T-cell (primary cell): ENCODE results near the gene SCRG1. TPM values are rescaled to one million over a fixed set of nuclear protein-coding genes. Genes with fewer than 3 reads are reported as not detected.

Experiments
- ATAC-seq, 4 experiments: fragments of 200-7000 bp in 3 of 4; fragments of 150-1000 bp in 1 of 4; cut with Tn5 transposase; replicated peaks in 1 of 4; 1 replicate in 3 of 4; 2 replicates in 1 of 4; pipeline ENCODE4 v1.10.0; 2021; ENCODE audit warnings: moderate library complexity in 3 of 4, mild to moderate bottlenecking in 2 of 4, moderate number of reproducible peaks in 1 of 4
- CTCF ChIA-PET, 2 donors: fragments of 300-600 bp; sonication (Branson Sonifier 250); formaldehyde crosslinking; loops; one replicate each; lab custom pipeline; 2022; ENCODE audit warnings: antibody characterized with exemption in 2 of 2; lab: Charles Lee
- POLR2A ChIA-PET, 2 donors: fragments of 300-600 bp; sonication (Branson Sonifier 250); formaldehyde crosslinking; loops; one replicate each; lab custom pipeline; 2022; ENCODE audit warnings: antibody characterized with exemption in 2 of 2; lab: Charles Lee
- DNase-seq, 35 experiments: peaks; one replicate each; pipeline versions ENCODE4 v3.0.0 to v3.0.0-alpha.2; 2013 to 2023
- H3K27ac ChIP-seq: one replicate; pipeline ENCODE4 v1.5.1; 2013; ENCODE audit warnings: low read length
- H3K27me3 ChIP-seq, 2 experiments: replicated peaks in 1 of 2; 1 replicate in 1 of 2; 2 replicates in 1 of 2; pipeline versions ENCODE4 v1.6.1 to v1.7.0; 2013; ENCODE audit warnings: low read length in 1 of 2, mixed read lengths in 1 of 2; ENCODE audit not compliant: control insufficient read depth in 2 of 2, insufficient read depth in 2 of 2; ENCODE audit errors: extremely low read depth in 1 of 2
- H3K36me3 ChIP-seq, 2 donors: 1 replicate in 1 of 2; 2 replicates in 1 of 2; pipeline versions ENCODE4 v1.6.1 to v1.7.0; 2013; ENCODE audit warnings: low read length in 1 of 2; ENCODE audit not compliant: control insufficient read depth in 2 of 2, insufficient read depth in 1 of 2; ENCODE audit errors: extremely low read depth in 1 of 2
- H3K4me1 ChIP-seq, 2 experiments: 1 replicate in 1 of 2; 2 replicates in 1 of 2; pipeline versions ENCODE4 v1.6.1 to v1.7.0; 2013; ENCODE audit warnings: low read length in 2 of 2, mixed read lengths in 1 of 2; ENCODE audit not compliant: insufficient read depth in 2 of 2, control insufficient read depth in 1 of 2; ENCODE audit errors: extremely low read depth in 1 of 2
- H3K4me3 ChIP-seq, 2 donors: 1 replicate in 1 of 2; 2 replicates in 1 of 2; pipeline versions ENCODE4 v1.5.1 to v1.7.0; 2013; ENCODE audit warnings: mild to moderate bottlenecking in 2 of 2, low read length in 1 of 2, moderate library complexity in 1 of 2; ENCODE audit not compliant: control insufficient read depth in 1 of 2; ENCODE audit errors: extremely low read depth in 1 of 2
- H3K9me3 ChIP-seq: 2 replicates; pipeline ENCODE4 v1.7.0; 2013
- H3K27ac Mint-ChIP-seq, 2 donors: one replicate each; pipeline ENCODE4 v1.8.0; 2020 to 2021; ENCODE audit warnings: mild to moderate bottlenecking in 2 of 2, mixed read lengths in 2 of 2
- H3K27me3 Mint-ChIP-seq, 2 donors: one replicate each; pipeline ENCODE4 v1.8.0; 2021 to 2022; ENCODE audit warnings: mixed read lengths in 2 of 2
- H3K36me3 Mint-ChIP-seq: one replicate; pipeline ENCODE4 v1.8.0; 2021; ENCODE audit warnings: mixed read lengths
- H3K4me1 Mint-ChIP-seq, 3 donors: one replicate each; pipeline ENCODE4 v1.8.0; 2020 to 2022; ENCODE audit warnings: mixed read lengths in 3 of 3, mild to moderate bottlenecking in 1 of 3
- H3K4me3 Mint-ChIP-seq, 3 donors: one replicate each; pipeline ENCODE4 v1.8.0; 2020 to 2022; ENCODE audit warnings: mild to moderate bottlenecking in 3 of 3, mixed read lengths in 3 of 3, moderate library complexity in 3 of 3
- H3K9me3 Mint-ChIP-seq, 3 donors: one replicate each; pipeline ENCODE4 v1.8.0; 2020 to 2022; ENCODE audit warnings: mixed read lengths in 3 of 3
- WGBS: methylation state at CpG from one replicate; pipeline ENCODE4 v1.1.5; 2013; ENCODE audit warnings: missing lambda C conversion rate; ENCODE audit not compliant: insufficient coverage; 5-methylcytosine and 5-hydroxymethylcytosine counted together
- total RNA-seq, 35 experiments: library from RNA in 6 of 35; stranded (reverse) in 6 of 35; fragments of 120-200 nt in 1 of 35; gene quantifications; one replicate each; pipeline versions ENCODE4 v1.2.1 to v1.2.4 and lab custom pipeline; 2013 to 2026

Gene SCRG1
- total RNA-seq, 5 donors from 2014 or later (not counting 1 experiment from before 2014, with no cell fraction given), result not detected

DNA sequence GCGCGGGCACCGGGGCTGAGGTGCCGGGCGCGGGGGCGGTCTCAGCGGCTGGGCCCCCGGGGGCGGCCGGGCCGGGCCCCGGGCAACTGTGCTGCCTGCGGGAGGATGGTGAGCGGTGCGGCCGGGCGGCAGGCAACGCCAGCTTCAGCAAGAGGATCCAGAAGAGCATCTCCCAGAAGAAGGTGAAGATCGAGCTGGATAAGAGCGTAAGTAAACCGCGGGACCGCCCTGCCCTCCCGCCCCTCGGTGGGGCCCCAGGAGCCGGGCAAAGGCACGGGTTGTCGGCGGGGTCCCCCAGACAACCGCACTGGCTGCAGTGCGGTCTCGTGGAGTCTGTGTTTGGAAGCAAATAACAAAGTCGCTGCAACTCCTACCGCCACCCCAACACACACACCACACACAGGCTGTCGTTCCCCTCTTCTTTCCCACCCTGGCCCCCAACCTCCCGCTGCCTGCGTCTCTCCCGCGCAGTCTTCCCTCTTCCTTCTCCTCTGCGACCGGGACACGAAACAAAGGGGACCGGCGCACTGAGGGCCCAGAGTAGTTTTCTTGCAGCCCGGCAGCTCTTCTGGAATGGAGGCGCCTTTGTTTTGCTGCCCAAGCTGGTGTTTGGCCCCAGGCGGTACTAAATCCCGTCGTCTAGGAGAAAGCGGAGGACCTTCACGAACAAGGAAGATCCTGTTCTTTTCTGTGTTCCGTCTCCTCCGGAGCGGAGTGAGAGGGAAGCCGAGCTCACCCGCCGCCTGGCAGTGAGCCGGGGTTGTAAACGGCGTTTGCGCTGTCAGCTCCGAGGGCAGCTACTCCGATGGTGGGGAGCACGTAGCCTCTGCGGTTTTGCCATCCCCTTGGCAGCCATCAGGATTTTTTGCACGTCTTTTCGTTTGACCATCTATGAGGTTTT lies 27.4 kb downstream of the SCRG1 start:
- H3K27ac Mint-ChIP-seq, result peak overlapping the region; percentile 80 to 81
- peak in 31 of 35 experiments; percentile 1 to 57 (median 23) for DNase-seq
- H3K4me1 Mint-ChIP-seq, result peaks cover 26 to 33% (median 28%) of the 10 kb centered on the region in 3 donors
- no peaks in the 10 kb centered on the region for H3K36me3 Mint-ChIP-seq
- Histone ChIP-seq H3K36me3 (no peaks in the 10 kb centered on the region), H3K27me3 (peaks cover 0 to 17% of the 10 kb centered on the region in 2 experiments), H3K9me3 (no peaks in the 10 kb centered on the region), H3K27ac (no peak overlapping the region), H3K4me1 (peaks cover 10 to 17% of the 10 kb centered on the region in 2 experiments), H3K4me3 (peak overlapping the region; percentile 80 to 95)
- H3K4me3 Mint-ChIP-seq, result peak overlapping the region; percentile 90 to 92 (median 91)
- no peaks in the 10 kb centered on the region for H3K9me3 Mint-ChIP-seq
- peak; percentile 3 to 22 (median 16) for ATAC-seq
- H3K27me3 Mint-ChIP-seq, result peaks cover 5 to 7% of the 10 kb centered on the region in 2 donors
- POLR2A ChIA-PET, result interaction anchor here (1.0 to 4.9 kb wide), 4 partner anchors 16 to 912 kb away, joined by 3 to 114 read pairs (median 11); partner anchors contain the start of genes HMGB2 (in 2 of the 2), CEP44 (in 1 of the 2) and FBXO8 (in 1 of the 2)
- WGBS, result under 1% methylated on average over 62 of the region's 68 CpGs
- CTCF ChIA-PET, result interaction anchor here (0.6 to 3.7 kb wide), 17 partner anchors 10 to 910 kb away, joined by 3 to 40 read pairs (median 5); partner anchors contain the start of gene HMGB2 (in 1 of the 2)

DNA sequence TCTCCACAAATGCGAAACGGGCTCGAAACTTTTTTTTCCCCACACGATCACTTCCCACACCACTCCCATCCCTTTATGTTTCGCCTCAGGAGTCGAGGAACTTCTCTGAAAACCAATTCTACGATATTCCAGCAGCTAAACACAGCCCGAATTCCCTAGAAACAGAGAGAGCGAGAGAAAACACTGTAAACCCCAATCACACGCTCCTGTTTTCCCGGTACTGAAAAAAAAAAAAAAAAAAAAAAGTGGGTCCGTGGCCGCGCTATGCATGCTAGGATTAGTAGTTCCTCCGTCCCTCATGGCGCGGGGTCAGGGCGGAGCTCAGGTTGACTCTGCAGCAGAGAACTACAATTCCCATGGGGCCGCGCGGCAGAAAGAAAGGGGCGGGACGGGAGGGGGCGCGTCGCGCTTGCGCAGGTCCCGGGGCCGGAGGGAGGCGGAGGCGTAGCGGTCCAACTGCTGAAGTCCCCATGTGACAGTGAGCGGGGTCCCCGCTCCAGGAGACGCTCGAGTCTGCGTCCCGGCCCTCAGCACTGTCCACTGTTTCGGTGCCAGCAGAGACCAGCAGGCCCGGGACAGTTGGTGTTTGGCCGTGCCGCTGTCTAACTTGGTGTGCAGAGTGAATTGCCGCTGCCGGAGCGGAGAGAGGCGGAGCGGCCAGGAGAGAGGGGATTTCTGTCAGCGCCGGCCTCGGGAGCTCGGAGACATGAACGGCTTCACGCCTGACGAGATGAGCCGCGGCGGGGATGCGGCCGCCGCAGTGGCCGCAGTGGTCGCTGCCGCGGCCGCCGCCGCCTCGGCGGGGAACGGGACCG lies 28.2 kb downstream of the SCRG1 start, which contains the start of gene SAP30:
Gene SAP30 (plus strand): TSS at position 478 of the 815 bp plus-strand sequence. CDS start 229 bp downstream, at position 707.
- under 1% methylated on average over 67 of the region's 72 CpGs for WGBS
- CTCF ChIA-PET, result interaction anchor here (0.6 to 3.7 kb wide), 22 partner anchors 10 to 911 kb away, joined by 3 to 40 read pairs (median 6); partner anchors contain the start of gene HMGB2 (in 1 of the 2)

DNA sequence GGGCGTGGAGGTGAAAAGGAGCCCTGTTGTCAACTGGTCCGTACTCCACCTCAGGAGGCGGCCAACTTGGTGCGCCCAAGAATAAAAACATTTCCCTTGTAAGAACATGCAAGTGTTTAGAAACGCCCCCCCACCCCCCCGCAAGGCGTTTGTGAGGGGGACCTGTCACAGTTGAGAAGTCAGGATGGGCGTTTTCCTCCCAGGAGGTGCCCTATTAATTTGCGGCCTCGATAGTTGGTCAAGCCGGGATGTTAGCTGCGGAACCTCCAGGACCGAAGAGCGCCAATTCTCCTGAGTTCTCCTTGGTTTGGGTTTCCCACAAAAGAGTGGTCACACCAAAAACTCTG lies 28.8 kb downstream of the SCRG1 start:
- Histone ChIP-seq H3K36me3 (no peaks in the 10 kb centered on the region), H3K4me1 (peaks cover 14 to 24% of the 10 kb centered on the region in 2 experiments), H3K27ac (peak overlapping the region; percentile 60), H3K9me3 (no peaks in the 10 kb centered on the region), H3K27me3 (peaks cover 0 to 14% of the 10 kb centered on the region in 2 experiments), H3K4me3 (peak overlapping the region; percentile 95 to 98)
- ATAC-seq (peak; percentile 23 to 37 (median 28)), DNase-seq (peak in 30 of 35 experiments; percentile 50 to 78 (median 66))
- H3K4me1 Mint-ChIP-seq, result peaks cover 32 to 45% (median 37%) of the 10 kb centered on the region in 3 donors
- H3K36me3 Mint-ChIP-seq, result no peaks in the 10 kb centered on the region
- H3K27me3 Mint-ChIP-seq, result peaks cover 5 to 7% of the 10 kb centered on the region in 2 donors
- ChIA-PET POLR2A (interaction anchor here (0.6 to 4.9 kb wide), 7 partner anchors 15 to 914 kb away, joined by 3 to 114 read pairs (median 4); partner anchors contain the start of genes HMGB2 (in 2 of the 2), CEP44 (in 1 of the 2) and FBXO8 (in 1 of the 2)), CTCF (interaction anchor here (0.6 to 3.7 kb wide), 16 partner anchors 10 to 850 kb away, joined by 3 to 40 read pairs (median 5); partner anchors contain the start of gene HMGB2 (in 1 of the 2))
- H3K4me3 Mint-ChIP-seq, result peak overlapping the region; percentile 90 to 100 (median 99)
- 2% methylated on average over 7 of the region's 14 CpGs for WGBS
- H3K27ac Mint-ChIP-seq, result peak overlapping the region; percentile 95
- H3K9me3 Mint-ChIP-seq, result no peaks in the 10 kb centered on the region

More for the DNA sequence above, 28.2 kb downstream of the SCRG1 start, which contains the start of gene SAP30:
- DNase-seq, result peak; percentile 89 to 99 (median 96)
- H3K36me3 Mint-ChIP-seq, result no peaks in the 10 kb centered on the region
- POLR2A ChIA-PET, result interaction anchor here (0.6 to 4.9 kb wide), 7 partner anchors 15 to 913 kb away, joined by 3 to 114 read pairs (median 6); partner anchors contain the start of genes HMGB2 (in 2 of the 2), CEP44 (in 1 of the 2) and FBXO8 (in 1 of the 2)
- H3K4me3 Mint-ChIP-seq, result peak within 1 kb of the TSS; percentile 90 to 100 (median 99)
- H3K4me3 ChIP-seq, result peak within 1 kb of the TSS; percentile 95 to 98
- H3K27me3 Mint-ChIP-seq, result peaks cover 5 to 7% of the 10 kb centered on the region in 2 donors
- H3K27me3 ChIP-seq, result peaks cover 0 to 17% of the 10 kb centered on the region in 2 experiments
- no peaks in the 10 kb centered on the region for H3K36me3 ChIP-seq
- no peaks in the 10 kb centered on the region for H3K9me3 ChIP-seq
- H3K4me1 Mint-ChIP-seq, result peaks cover 26 to 39% (median 31%) of the 10 kb centered on the region in 3 donors
- H3K27ac Mint-ChIP-seq, result peak within 1 kb of the TSS; percentile 95
- H3K9me3 Mint-ChIP-seq, result no peaks in the 10 kb centered on the region
- H3K27ac ChIP-seq, result peak within 1 kb of the TSS; percentile 60
- H3K4me1 ChIP-seq, result peaks cover 14 to 21% of the 10 kb centered on the region in 2 experiments
- peak; percentile 83 to 89 (median 88) for ATAC-seq

DNA sequence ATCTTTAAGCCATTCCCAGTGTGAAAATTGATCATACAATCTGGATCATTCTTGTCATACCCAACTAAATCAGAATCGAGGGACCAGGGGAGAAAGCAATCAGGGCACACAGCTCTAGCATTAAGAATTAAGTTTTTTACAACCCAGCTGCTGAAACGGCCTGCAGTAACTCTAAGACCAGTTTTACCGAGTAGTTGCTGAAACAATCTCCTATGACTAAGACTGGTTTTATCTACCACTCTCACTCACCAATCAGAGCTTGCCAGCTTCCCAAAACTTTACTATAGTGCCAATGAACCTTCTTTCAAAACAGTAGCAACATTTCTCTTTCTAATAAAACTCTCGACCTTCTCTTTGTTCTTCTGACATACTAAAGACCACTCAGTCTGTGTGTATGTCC lies 31.0 kb downstream of the SCRG1 start:
- Mint-ChIP-seq H3K9me3 (no peaks in the 10 kb centered on the region), H3K4me1 (peaks cover 28 to 39% (median 33%) of the 10 kb centered on the region in 3 donors), H3K4me3 (no peak overlapping the region), H3K27ac (peak overlapping the region in 1 of 2 donors; percentile 57), H3K27me3 (peaks cover 0 to 2% of the 10 kb centered on the region in 2 donors), H3K36me3 (no peaks in the 10 kb centered on the region)
- DNase-seq (no peak), ATAC-seq (no peak)
- ChIA-PET POLR2A (interaction anchor here (1.0 to 1.7 kb wide), 2 partner anchors 33 to 34 kb away, joined by 3 to 8 read pairs; partner anchors contain the start of gene HMGB2 (in 1 of the 2)), CTCF (interaction anchor here (1.0 to 1.7 kb wide), 4 partner anchors 9 to 49 kb away, joined by 3 to 6 read pairs (median 4); partner anchors contain the start of gene HMGB2 (in 1 of the 2))
- H3K9me3 ChIP-seq, result no peaks in the 10 kb centered on the region
- H3K36me3 ChIP-seq, result no peaks in the 10 kb centered on the region
- no peak overlapping the region for H3K4me3 ChIP-seq
- peaks cover 0 to 12% of the 10 kb centered on the region in 2 experiments for H3K27me3 ChIP-seq
- 65% methylated on average over 4 of the region's 4 CpGs for WGBS
- H3K27ac ChIP-seq, result no peak overlapping the region
- peaks cover 12 to 23% of the 10 kb centered on the region in 2 experiments for H3K4me1 ChIP-seq

DNA sequence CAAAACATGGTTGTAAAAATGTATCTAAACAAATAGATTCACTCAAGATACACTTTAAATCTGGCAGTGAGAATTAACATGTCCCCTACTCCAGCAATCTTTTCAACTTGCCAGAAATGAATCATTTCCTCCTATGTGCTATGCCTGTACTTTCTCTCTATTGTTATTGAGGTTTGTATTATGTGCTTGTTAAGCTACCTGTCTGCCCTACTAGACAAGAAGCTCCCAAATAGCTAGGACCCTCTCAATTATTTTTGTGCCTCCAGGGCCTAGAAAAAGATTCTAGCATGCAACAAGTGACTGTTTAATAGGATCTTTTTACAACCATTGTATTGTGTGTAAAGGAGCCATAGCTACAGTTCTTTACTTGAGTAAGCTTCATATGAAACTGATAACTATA lies 31.6 kb downstream of the SCRG1 start:
- Mint-ChIP-seq H3K4me1 (peaks cover 24 to 35% (median 31%) of the 10 kb centered on the region in 3 donors), H3K27ac (no peak overlapping the region), H3K36me3 (no peaks in the 10 kb centered on the region), H3K4me3 (no peak overlapping the region), H3K27me3 (no peaks in the 10 kb centered on the region), H3K9me3 (no peaks in the 10 kb centered on the region)
- POLR2A ChIA-PET, result interaction anchor here (1.0 to 1.7 kb wide), 2 partner anchors 33 kb away, joined by 3 to 8 read pairs; partner anchors contain the start of gene HMGB2 (in 1 of the 2)
- CTCF ChIA-PET, result interaction anchor here (1.0 to 1.7 kb wide), 4 partner anchors 8 to 48 kb away, joined by 3 to 6 read pairs (median 4); partner anchors contain the start of gene HMGB2 (in 1 of the 2)
- H3K36me3 ChIP-seq, result no peaks in the 10 kb centered on the region
- peaks cover 0 to 7% of the 10 kb centered on the region in 2 experiments for H3K27me3 ChIP-seq
- H3K27ac ChIP-seq, result no peak overlapping the region
- no peak overlapping the region for H3K4me3 ChIP-seq
- H3K4me1 ChIP-seq, result peaks cover 9 to 19% of the 10 kb centered on the region in 2 experiments
- H3K9me3 ChIP-seq, result no peaks in the 10 kb centered on the region
- DNase-seq, result no peak
- no peak for ATAC-seq
